GM23248 (cell line): ENCODE data around the gene VTI1A. TPM values are rescaled to one million over a fixed set of nuclear protein-coding genes. Genes with fewer than 3 reads are reported as not detected.

Experiments
- DNase-seq: peaks from one replicate; pipeline ENCODE4 v3.0.0-alpha.2; 2015
- H2AFZ ChIP-seq: fragments of 200-600 bp; sonication (generic); 2 replicates; pipeline ENCODE4 v1.6.1; 2016; ENCODE audit warnings: antibody characterized with exemption
- H3F3A ChIP-seq: fragments of 200-600 bp; sonication (generic); 2 replicates; pipeline ENCODE4 v1.6.1; 2016; ENCODE audit warnings: mild to moderate bottlenecking, antibody characterized with exemption, mixed run types; ENCODE audit not compliant: insufficient read depth
- H3K27ac ChIP-seq: fragments of 200-600 bp; sonication (generic); 2 replicates; pipeline ENCODE4 v1.5.1; 2016; ENCODE audit warnings: mild to moderate bottlenecking
- H3K27me3 ChIP-seq: fragments of 200-600 bp; sonication (generic); replicated peaks from 2 replicates; pipeline ENCODE4 v1.6.1; 2016; ENCODE audit warnings: mild to moderate bottlenecking; ENCODE audit not compliant: insufficient read depth
- H3K36me3 ChIP-seq: fragments of 200-600 bp; sonication (generic); 2 replicates; pipeline ENCODE4 v1.6.1; 2016; ENCODE audit warnings: low read depth, mild to moderate bottlenecking
- H3K4me1 ChIP-seq: fragments of 200-600 bp; sonication (generic); 2 replicates; pipeline ENCODE4 v1.6.1; 2016; ENCODE audit warnings: mild to moderate bottlenecking; ENCODE audit not compliant: insufficient read depth
- H3K4me2 ChIP-seq: fragments of 200-600 bp; sonication (generic); one replicate; pipeline ENCODE4 v1.6.1; 2016; ENCODE audit warnings: mild to moderate bottlenecking; ENCODE audit not compliant: unreplicated experiment
- H3K4me3 ChIP-seq: fragments of 200-600 bp; sonication (generic); 2 replicates; pipeline ENCODE4 v1.5.1; 2016; ENCODE audit warnings: mild to moderate bottlenecking
- H3K79me2 ChIP-seq: fragments of 200-600 bp; sonication (generic); 2 replicates; pipeline ENCODE4 v1.6.1; 2016; ENCODE audit warnings: mild to moderate bottlenecking; ENCODE audit not compliant: insufficient read depth
- H3K9ac ChIP-seq: fragments of 200-600 bp; sonication (generic); 2 replicates; pipeline ENCODE4 v1.6.1; 2016; ENCODE audit warnings: mild to moderate bottlenecking
- H3K9me2 ChIP-seq: fragments of 200-600 bp; sonication (generic); 2 replicates; pipeline ENCODE4 v1.6.1; 2016; ENCODE audit warnings: mixed run types, mild to moderate bottlenecking, moderate library complexity; ENCODE audit not compliant: insufficient read depth
- H3K9me3 ChIP-seq: fragments of 200-600 bp; sonication (generic); one replicate; pipeline ENCODE4 v1.6.1; 2017; ENCODE audit warnings: low read depth
- H4K20me1 ChIP-seq: fragments of 200-600 bp; sonication (generic); 2 replicates; pipeline ENCODE4 v1.6.0; 2016; ENCODE audit not compliant: insufficient read depth
- EZH2 ChIP-seq: fragments of 200-600 bp; sonication (generic); IDR thresholded peaks from 2 replicates; pipeline ENCODE4 v1.6.1; 2018; ENCODE audit warnings: antibody characterized with exemption, mild to moderate bottlenecking; ENCODE audit not compliant: insufficient read depth, poor library complexity, severe bottlenecking
- EZH2phosphoT487 ChIP-seq: fragments of 200-600 bp; sonication (generic); IDR thresholded peaks from 2 replicates; pipeline ENCODE4 v1.6.1; 2018; ENCODE audit warnings: antibody characterized with exemption, moderate library complexity, mild to moderate bottlenecking, low read depth; ENCODE audit not compliant: insufficient read depth
- WGBS, 2 experiments: methylation state at CpG; one replicate each; pipeline ENCODE4 v1.1.6; 2015 to 2017; ENCODE audit warnings: low lambda C conversion rate in 2 of 2, low coverage in 1 of 2; ENCODE audit errors: missing lambda C conversion rate in 2 of 2; 5-methylcytosine and 5-hydroxymethylcytosine counted together
- in situ Hi-C: fragments of 300-500 bp; cut with MboI; formaldehyde crosslinking; loops from 2 replicates; pipeline ENCODE4 v1.15.0; 2020
- polyA plus RNA-seq: library from polyadenylated mRNA; unstranded; fragments of >200 nt; fragmentation: Nextera tagmentation; extraction: Ambion mirVana; gene quantifications from 2 replicates; pipeline ENCODE4 v1.2.1, GENCODE V29; 2016
- total RNA-seq: library from RNA; depleted of rRNA; stranded (reverse); fragments of >200 nt; shearing (Covaris generic); gene quantifications from 2 replicates; pipeline ENCODE4 v1.2.3, GENCODE V29; 2014

The VTI1A gene
- total and polyA plus RNA-seq, 2 experiments from 2014 or later = 21.6 to 26.4 TPM

- Histone ChIP-seq H3K4me1 (peaks cover 11% of the 10 kb centered on the region), H3F3A (peaks cover 8% of the 10 kb centered on the region; the same call in 1 of the 2 replicates), H3K9ac (no peak overlapping the region; the same call in 1 of the 2 replicates), H3K36me3 (no peaks in the 10 kb centered on the region), H3K27ac (no peak overlapping the region), H3K9me3 (no peaks in the 10 kb centered on the region), H4K20me1 (no peaks in the 10 kb centered on the region), H2AFZ (no peak overlapping the region), H3K27me3 (no peaks in the 10 kb centered on the region), H3K4me2 (peak overlapping the region; percentile 20), H3K9me2 (no peaks in the 10 kb centered on the region), H3K79me2 (no peaks in the 10 kb centered on the region), H3K4me3 (no peak overlapping the region)
- in situ Hi-C loops = loop anchor here (10.0 to 25.0 kb wide), 3 partner anchors 390 to 823 kb away; partner anchors contain the start of gene TCF7L2
- no peak for TF ChIP-seq EZH2
- no peak for TF ChIP-seq EZH2phosphoT487
- no peak for DNase-seq
- 67 to 70% methylated on average over 2 of the region's 2 CpGs for WGBS, 2 experiments
Observed at GRCh38 chr10:112564337-112564736, 117.3 kb downstream of the VTI1A start.

- H3K36me3 ChIP-seq = no peaks in the 10 kb centered on the region
- no peak overlapping the region for H3K27ac ChIP-seq
- no peak overlapping the region for H2AFZ ChIP-seq
- TF ChIP-seq EZH2 (no peak), EZH2phosphoT487 (no peak)
- 11 to 14% methylated on average over 4 of the region's 4 CpGs for WGBS, 2 experiments
- in situ Hi-C loops = loop anchor here (10.0 to 25.0 kb wide), 3 partner anchors 389 to 822 kb away; partner anchors contain the start of gene TCF7L2
- H3K4me1 ChIP-seq = peaks cover 11% of the 10 kb centered on the region
- no peak overlapping the region for H3K4me3 ChIP-seq
- H3K9me2 ChIP-seq = no peaks in the 10 kb centered on the region
- no peaks in the 10 kb centered on the region for H3K27me3 ChIP-seq
- no peaks in the 10 kb centered on the region for H3K9me3 ChIP-seq
- H3K9ac ChIP-seq = no peak overlapping the region
- H3F3A ChIP-seq = peaks cover 8% of the 10 kb centered on the region; the same call in 1 of the 2 replicates
- H3K4me2 ChIP-seq = peak overlapping the region; percentile 20
- DNase-seq = peak; percentile 81
- no peaks in the 10 kb centered on the region for H4K20me1 ChIP-seq
- H3K79me2 ChIP-seq = no peaks in the 10 kb centered on the region
Observed at GRCh38 chr10:112565434-112566053, 118.5 kb downstream of the VTI1A start.

- Histone ChIP-seq H3K4me1 (no peaks in the 10 kb centered on the region), H2AFZ (no peak overlapping the region), H3K27me3 (no peaks in the 10 kb centered on the region), H3K4me3 (no peak overlapping the region), H3F3A (no peaks in the 10 kb centered on the region), H4K20me1 (no peaks in the 10 kb centered on the region), H3K9me3 (no peaks in the 10 kb centered on the region), H3K79me2 (no peaks in the 10 kb centered on the region), H3K9me2 (no peaks in the 10 kb centered on the region), H3K4me2 (no peak overlapping the region), H3K36me3 (no peaks in the 10 kb centered on the region), H3K27ac (no peak overlapping the region), H3K9ac (no peak overlapping the region)
- no peak for TF ChIP-seq EZH2
- no peak for TF ChIP-seq EZH2phosphoT487
- in situ Hi-C loops = loop anchor here (25.0 kb wide), 2 partner anchors 542 to 817 kb away; no protein-coding TSS in a partner anchor
- WGBS, 2 experiments = 96% methylated on average over 3 of the region's 3 CpGs
- DNase-seq = no peak
Observed at GRCh38 chr10:112570585-112570984, 123.6 kb downstream of the VTI1A start.

- Histone ChIP-seq H3F3A (peaks cover 19% of the 10 kb centered on the region), H2AFZ (no peak overlapping the region), H4K20me1 (no peaks in the 10 kb centered on the region), H3K27me3 (no peaks in the 10 kb centered on the region), H3K4me2 (no peak overlapping the region), H3K9ac (no peak overlapping the region), H3K9me3 (no peaks in the 10 kb centered on the region), H3K9me2 (no peaks in the 10 kb centered on the region), H3K4me1 (peaks cover 15% of the 10 kb centered on the region), H3K4me3 (no peak overlapping the region), H3K79me2 (no peaks in the 10 kb centered on the region), H3K36me3 (no peaks in the 10 kb centered on the region), H3K27ac (no peak overlapping the region)
- DNase-seq = no peak
- 96 to 100% methylated on average over 1 of the region's 1 CpG for WGBS, 2 experiments
- in situ Hi-C loops = no loop called here
- no peak for TF ChIP-seq EZH2phosphoT487
- no peak for TF ChIP-seq EZH2
Observed at GRCh38 chr10:112579578-112579977, 132.6 kb downstream of the VTI1A start.
